ENCODE results near the gene TATDN3.

Gene TATDN3

GRCh38 chr1:212781225-212781624, 10.5 kb upstream of the TATDN3 start:
- no peak overlapping the region for H2BK5ac ChIP-seq (ENCODE audit: low read length)
- no peak overlapping the region for H4K8ac ChIP-seq (ENCODE audit: low read depth, low read length)
- no peak overlapping the region for H3K23ac ChIP-seq (ENCODE audit: low read depth, low read length, poor library complexity)
- H3K36me3 ChIP-seq (replicated peaks in 1 of 2; ENCODE audit: control insufficient read depth in 2 of 2, insufficient read depth in 2 of 2, low read length in 2 of 2): peaks cover 9 to 80% of the 10 kb centered on the region in 2 donors
- no peak overlapping the region for H3K18ac ChIP-seq (ENCODE audit: low read length)
- no peak overlapping the region for H2AK5ac ChIP-seq (ENCODE audit: low read depth, low read length)
- H3K27me3 ChIP-seq (ENCODE audit: control insufficient read depth in 3 of 3, insufficient read depth in 3 of 3, low read depth in 1 of 3, low read length in 3 of 3): no peaks in the 10 kb centered on the region
- H3K27ac ChIP-seq (replicated peaks; ENCODE audit: low read length): no peak overlapping the region
- peaks cover 1 to 8% of the 10 kb centered on the region in 2 donors for H3K9me3 ChIP-seq (replicated peaks in 1 of 2; ENCODE audit: control insufficient read depth in 2 of 2, insufficient read depth in 1 of 2, low read depth in 1 of 2, low read length in 2 of 2)
- H3K9ac ChIP-seq (ENCODE audit: low read depth, low read length, poor library complexity): no peak overlapping the region
- H3K4me3 ChIP-seq (ENCODE audit: low read length in 2 of 2): no peak overlapping the region
- H3K4ac ChIP-seq (ENCODE audit: low read length): no peak overlapping the region
- H3K4me1 ChIP-seq (ENCODE audit: control insufficient read depth in 2 of 2, insufficient read depth in 1 of 2, low read depth in 1 of 2, low read length in 2 of 2): no peaks in the 10 kb centered on the region
- H2BK15ac ChIP-seq (ENCODE audit: low read length): no peak overlapping the region
- whole genome bisulfite sequencing, 2 donors (ENCODE audit: extremely low coverage in 2 of 2, insufficient read length in 2 of 2, insufficient replicate concordance in 1 of 2): no CpG with 5 or more reads among the region's 2 CpGs
- peaks cover 1% of the 10 kb centered on the region for H3K79me1 ChIP-seq (ENCODE audit: low read depth, low read length)
- no peak for DNase-seq (ENCODE audit: low spot score)
- H2BK12ac ChIP-seq (ENCODE audit: low read length): no peak overlapping the region
- H3K14ac ChIP-seq (ENCODE audit: low read length): no peak overlapping the region
- H2AFZ ChIP-seq (ENCODE audit: low read length): no peak overlapping the region
- no peak overlapping the region for H4K91ac ChIP-seq (ENCODE audit: low read depth, low read length, poor library complexity)
- H2BK120ac ChIP-seq (ENCODE audit: low read depth, low read length): no peak overlapping the region
- no peak overlapping the region for H3K4me2 ChIP-seq (ENCODE audit: insufficient read depth, low read length, poor library complexity, severe bottlenecking)

GRCh38 chr1:212782422-212783154, 9.1 kb upstream of the TATDN3 start:
- H3K79me1 ChIP-seq (ENCODE audit: low read depth, low read length): no peaks in the 10 kb centered on the region
- peaks cover 1 to 5% of the 10 kb centered on the region in 2 donors for H3K9me3 ChIP-seq (replicated peaks in 1 of 2; ENCODE audit: control insufficient read depth in 2 of 2, insufficient read depth in 1 of 2, low read depth in 1 of 2, low read length in 2 of 2)
- no peak overlapping the region for H2BK120ac ChIP-seq (ENCODE audit: low read depth, low read length)
- peaks cover 8 to 80% of the 10 kb centered on the region in 2 donors for H3K36me3 ChIP-seq (replicated peaks in 1 of 2; ENCODE audit: control insufficient read depth in 2 of 2, insufficient read depth in 2 of 2, low read length in 2 of 2)
- H2BK5ac ChIP-seq (ENCODE audit: low read length): no peak overlapping the region
- WGBS, 2 donors (ENCODE audit: extremely low coverage in 2 of 2, insufficient read length in 2 of 2, insufficient replicate concordance in 1 of 2): no CpG with 5 or more reads among the region's 3 CpGs
- no peak overlapping the region for H3K23ac ChIP-seq (ENCODE audit: low read depth, low read length, poor library complexity)
- H4K91ac ChIP-seq (ENCODE audit: low read depth, low read length, poor library complexity): no peak overlapping the region
- H2BK15ac ChIP-seq (ENCODE audit: low read length): no peak overlapping the region
- no peak for DNase-seq (ENCODE audit: low spot score)
- no peaks in the 10 kb centered on the region for H3K27me3 ChIP-seq (ENCODE audit: control insufficient read depth in 3 of 3, insufficient read depth in 3 of 3, low read depth in 1 of 3, low read length in 3 of 3)
- H3K4me1 ChIP-seq (ENCODE audit: control insufficient read depth in 2 of 2, insufficient read depth in 1 of 2, low read depth in 1 of 2, low read length in 2 of 2): no peaks in the 10 kb centered on the region
- no peak overlapping the region for H3K27ac ChIP-seq (replicated peaks; ENCODE audit: low read length)
- H2AK5ac ChIP-seq (ENCODE audit: low read depth, low read length): no peak overlapping the region
- no peak overlapping the region for H4K8ac ChIP-seq (ENCODE audit: low read depth, low read length)
- H3K9ac ChIP-seq (ENCODE audit: low read depth, low read length, poor library complexity): no peak overlapping the region
- no peak overlapping the region for H3K18ac ChIP-seq (ENCODE audit: low read length)
- no peak overlapping the region for H3K14ac ChIP-seq (ENCODE audit: low read length)
- no peak overlapping the region for H3K4ac ChIP-seq (ENCODE audit: low read length)
- H2AFZ ChIP-seq (ENCODE audit: low read length): no peak overlapping the region
- H2BK12ac ChIP-seq (ENCODE audit: low read length): no peak overlapping the region
- H3K4me3 ChIP-seq (ENCODE audit: low read length in 2 of 2): no peak overlapping the region
- H3K4me2 ChIP-seq (ENCODE audit: insufficient read depth, low read length, poor library complexity, severe bottlenecking): no peak overlapping the region

GRCh38 chr1:212783976-212784375, 7.7 kb upstream of the TATDN3 start:
- Histone ChIP-seq H2AFZ (ENCODE audit: low read length) (no peak overlapping the region), H2BK5ac (ENCODE audit: low read length) (no peak overlapping the region), H3K4me1 (ENCODE audit: control insufficient read depth in 2 of 2, insufficient read depth in 1 of 2, low read depth in 1 of 2, low read length in 2 of 2) (no peaks in the 10 kb centered on the region), H4K8ac (ENCODE audit: low read depth, low read length) (no peak overlapping the region), H3K23ac (ENCODE audit: low read depth, low read length, poor library complexity) (no peak overlapping the region), H2BK15ac (ENCODE audit: low read length) (no peak overlapping the region), H3K27ac (replicated peaks; ENCODE audit: low read length) (no peak overlapping the region), H3K4ac (ENCODE audit: low read length) (no peak overlapping the region), H3K9me3 (replicated peaks in 1 of 2; ENCODE audit: control insufficient read depth in 2 of 2, insufficient read depth in 1 of 2, low read depth in 1 of 2, low read length in 2 of 2) (peaks cover 0 to 5% of the 10 kb centered on the region in 2 donors), H3K79me1 (ENCODE audit: low read depth, low read length) (no peaks in the 10 kb centered on the region), H2AK5ac (ENCODE audit: low read depth, low read length) (no peak overlapping the region), H3K27me3 (ENCODE audit: control insufficient read depth in 3 of 3, insufficient read depth in 3 of 3, low read depth in 1 of 3, low read length in 3 of 3) (no peaks in the 10 kb centered on the region), H3K4me3 (ENCODE audit: low read length in 2 of 2) (no peak overlapping the region), H2BK120ac (ENCODE audit: low read depth, low read length) (no peak overlapping the region), H2BK12ac (ENCODE audit: low read length) (no peak overlapping the region), H4K91ac (ENCODE audit: low read depth, low read length, poor library complexity) (no peak overlapping the region), H3K9ac (ENCODE audit: low read depth, low read length, poor library complexity) (no peak overlapping the region), H3K14ac (ENCODE audit: low read length) (no peak overlapping the region), H3K36me3 (replicated peaks in 1 of 2; ENCODE audit: control insufficient read depth in 2 of 2, insufficient read depth in 2 of 2, low read length in 2 of 2) (peaks cover 8 to 86% of the 10 kb centered on the region in 2 donors), H3K18ac (ENCODE audit: low read length) (no peak overlapping the region), H3K4me2 (ENCODE audit: insufficient read depth, low read length, poor library complexity, severe bottlenecking) (no peak overlapping the region)
- DNase-seq (ENCODE audit: low spot score): no peak
- WGBS, 2 donors (ENCODE audit: extremely low coverage in 2 of 2, insufficient read length in 2 of 2, insufficient replicate concordance in 1 of 2): no CpG with 5 or more reads among the region's 1 CpG

- DNase-seq (ENCODE audit: low spot score): no peak
- no CpG with 5 or more reads among the region's 1 CpG for WGBS, 2 donors (ENCODE audit: extremely low coverage in 2 of 2, insufficient read length in 2 of 2, insufficient replicate concordance in 1 of 2)
- H3K36me3 ChIP-seq (replicated peaks in 1 of 2; ENCODE audit: control insufficient read depth in 2 of 2, insufficient read depth in 2 of 2, low read length in 2 of 2): peaks cover 6 to 81% of the 10 kb centered on the region in 2 donors
Observed at GRCh38 chr1:212785871-212786270, 5.8 kb upstream of the TATDN3 start.

More at GRCh38 chr1:212785871-212786270, 5.8 kb upstream of the TATDN3 start:
- H3K79me1 ChIP-seq (ENCODE audit: low read depth, low read length): peaks cover under 1% of the 10 kb centered on the region
- peaks cover 0 to 5% of the 10 kb centered on the region in 2 donors for H3K9me3 ChIP-seq (replicated peaks in 1 of 2; ENCODE audit: control insufficient read depth in 2 of 2, insufficient read depth in 1 of 2, low read depth in 1 of 2, low read length in 2 of 2)
- no peak overlapping the region for H3K14ac ChIP-seq (ENCODE audit: low read length)
- no peak overlapping the region for H4K8ac ChIP-seq (ENCODE audit: low read depth, low read length)
- H3K4me3 ChIP-seq (ENCODE audit: low read length in 2 of 2): no peak overlapping the region
- H2AFZ ChIP-seq (ENCODE audit: low read length): no peak overlapping the region
- H3K4ac ChIP-seq (ENCODE audit: low read length): no peak overlapping the region
- no peak overlapping the region for H2BK12ac ChIP-seq (ENCODE audit: low read length)
- H4K91ac ChIP-seq (ENCODE audit: low read depth, low read length, poor library complexity): no peak overlapping the region
- no peak overlapping the region for H3K4me2 ChIP-seq (ENCODE audit: insufficient read depth, low read length, poor library complexity, severe bottlenecking)
- no peak overlapping the region for H2BK15ac ChIP-seq (ENCODE audit: low read length)
- no peak overlapping the region for H2AK5ac ChIP-seq (ENCODE audit: low read depth, low read length)
- no peak overlapping the region for H2BK120ac ChIP-seq (ENCODE audit: low read depth, low read length)
- no peaks in the 10 kb centered on the region for H3K27me3 ChIP-seq (ENCODE audit: control insufficient read depth in 3 of 3, insufficient read depth in 3 of 3, low read depth in 1 of 3, low read length in 3 of 3)
- no peak overlapping the region for H3K23ac ChIP-seq (ENCODE audit: low read depth, low read length, poor library complexity)
- no peak overlapping the region for H2BK5ac ChIP-seq (ENCODE audit: low read length)
- no peak overlapping the region for H3K9ac ChIP-seq (ENCODE audit: low read depth, low read length, poor library complexity)
- H3K18ac ChIP-seq (ENCODE audit: low read length): no peak overlapping the region
- H3K4me1 ChIP-seq (ENCODE audit: control insufficient read depth in 2 of 2, insufficient read depth in 1 of 2, low read depth in 1 of 2, low read length in 2 of 2): peaks cover 0 to under 1% of the 10 kb centered on the region in 2 donors
- H3K27ac ChIP-seq (replicated peaks; ENCODE audit: low read length): no peak overlapping the region

Measured in neuronal stem cell (in vitro differentiated cells).